T47D (cell line): Measurements from ENCODE around the gene CDK9.
A peak's percentile ranks its signal among the peaks of the same experiment; 100 is the strongest.

Experiments used
- DNase-seq, 2 experiments: peaks; one replicate each; pipeline versions ENCODE4 v3.0.0 to v3.0.0-alpha.2; 2011 to 2012; ENCODE audit warnings: low read depth in 1 of 2, low spot score in 1 of 2
- JUND ChIP-seq: IDR thresholded peaks from 2 replicates; pipeline ENCODE4 v1.6.1; 2012; ENCODE audit warnings: low read depth
- in situ Hi-C: cut with HindIII; loops from 2 replicates; pipeline ENCODE4 v1.10.0; 2016; ENCODE audit warnings: low sequenced_read_pairs, low pct_unique_long_range_greater_than_20kb

The CDK9 gene

DNA sequence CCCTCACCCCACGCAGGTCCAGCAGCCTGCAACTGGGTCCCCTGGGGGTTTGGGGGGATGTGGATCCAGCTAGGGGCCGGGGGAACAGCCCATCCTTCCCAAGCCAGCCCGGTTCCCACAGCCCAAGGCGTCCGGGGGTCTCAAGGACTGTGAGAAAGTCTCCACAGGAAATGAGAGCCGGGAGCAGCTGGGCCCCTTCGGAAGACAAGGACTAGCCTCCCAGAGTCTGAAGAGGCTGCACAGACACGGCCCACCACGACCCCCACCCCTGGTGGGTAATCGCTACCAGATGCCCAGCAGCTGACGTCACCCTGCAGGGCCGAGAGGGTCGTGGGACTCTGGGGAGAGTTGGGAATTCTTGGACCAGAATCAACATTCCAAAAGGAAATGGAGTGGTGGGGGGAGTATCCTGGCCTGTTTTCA is 17.9 kb upstream of the CDK9 start:
- no peak for DNase-seq
- TF ChIP-seq JUND = no peak
- in situ Hi-C loops = no loop called here

DNA sequence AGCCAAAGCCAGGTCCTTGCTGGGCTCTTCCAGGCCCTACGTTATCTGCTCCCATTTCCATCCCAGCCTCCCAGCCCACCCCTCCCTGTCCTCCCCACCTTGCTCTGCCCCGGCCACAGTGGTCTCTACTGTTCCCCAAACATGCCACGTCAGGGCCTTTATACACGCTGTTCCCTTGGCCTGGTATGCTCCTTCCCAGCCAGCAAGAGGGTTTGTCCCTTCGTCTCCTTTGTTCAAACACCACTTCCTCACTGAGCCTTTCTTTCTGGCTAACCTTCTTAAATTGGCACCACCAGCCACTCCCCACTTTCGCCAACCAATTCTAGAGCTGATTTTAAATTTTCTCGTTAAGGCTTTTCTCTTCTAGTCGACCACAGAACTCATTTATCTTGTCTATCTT is 17.1 kb upstream of the CDK9 start:
- TF ChIP-seq JUND = no peak
- in situ Hi-C loops = no loop called here
- DNase-seq = no peak

DNA sequence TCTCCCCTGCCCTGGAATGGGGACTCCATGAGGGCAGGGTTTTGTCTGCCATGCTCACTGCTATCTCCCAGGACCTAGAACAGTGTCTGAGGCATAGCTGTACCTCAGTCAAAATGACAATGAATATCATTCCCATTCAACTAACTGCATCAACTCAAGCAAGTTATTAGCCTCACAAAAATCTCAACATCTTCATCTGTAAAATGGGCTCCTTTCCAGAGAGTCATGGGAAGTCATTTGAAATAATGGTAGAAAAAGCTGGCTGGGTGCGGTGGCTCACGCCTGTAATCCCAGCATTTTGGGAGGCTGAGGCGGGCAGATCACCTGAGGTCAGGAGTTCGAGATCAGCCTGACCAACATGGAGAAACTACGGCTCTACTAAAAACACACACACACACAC is 16.7 kb upstream of the CDK9 start:
- TF ChIP-seq JUND = no peak
- in situ Hi-C loops = no loop called here

DNA sequence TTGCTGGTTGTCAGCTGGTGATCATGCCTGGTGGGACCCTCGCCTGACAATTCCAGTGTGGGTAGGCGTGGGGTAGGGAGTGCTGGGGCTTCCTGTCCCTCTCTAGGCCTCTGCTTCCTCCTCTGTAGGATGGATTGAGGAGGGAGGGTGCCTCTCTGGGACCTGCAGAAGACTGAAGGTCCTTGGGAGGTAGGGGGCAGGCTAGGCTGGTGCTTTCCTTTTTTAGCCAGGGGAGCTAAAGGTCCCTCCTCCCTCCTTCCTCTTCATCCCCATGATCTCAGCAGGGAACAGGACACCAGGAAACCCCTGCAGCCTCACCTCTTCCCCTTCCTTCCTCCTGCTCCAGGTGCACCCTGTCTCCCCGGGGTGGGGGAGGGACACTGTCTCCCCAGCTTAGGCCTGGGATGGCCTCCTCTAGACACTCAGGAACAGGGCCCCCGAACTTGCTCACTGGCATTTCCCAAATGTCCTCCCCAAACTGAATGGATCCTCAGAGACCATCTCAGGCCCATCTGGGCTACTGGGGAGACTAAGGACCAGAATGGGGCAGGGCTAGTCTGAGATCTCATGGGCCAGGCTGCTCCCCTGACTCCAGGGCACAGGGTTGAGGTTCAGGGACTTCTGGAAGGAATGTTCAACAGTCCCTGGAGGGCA is 15.8 kb upstream of the CDK9 start:
- TF ChIP-seq JUND = no peak
- in situ Hi-C loops = no loop called here
- no peak for DNase-seq

More for the DNA sequence above, 16.7 kb upstream of the CDK9 start:
- DNase-seq = no peak

GRCh38 chr9:127770583-127770904 is 15.3 kb upstream of the CDK9 start:
- DNase-seq = no peak
- no peak for TF ChIP-seq JUND
- in situ Hi-C loops = no loop called here

- peak; percentile 93 to 99 for DNase-seq
- in situ Hi-C loops = no loop called here
- no peak for TF ChIP-seq JUND
Measured at GRCh38 chr9:127770905-127771569, 14.8 kb upstream of the CDK9 start.

GRCh38 chr9:127771570-127772189 is 14.2 kb upstream of the CDK9 start:
- TF ChIP-seq JUND = no peak
- no peak for DNase-seq
- in situ Hi-C loops = no loop called here

DNA sequence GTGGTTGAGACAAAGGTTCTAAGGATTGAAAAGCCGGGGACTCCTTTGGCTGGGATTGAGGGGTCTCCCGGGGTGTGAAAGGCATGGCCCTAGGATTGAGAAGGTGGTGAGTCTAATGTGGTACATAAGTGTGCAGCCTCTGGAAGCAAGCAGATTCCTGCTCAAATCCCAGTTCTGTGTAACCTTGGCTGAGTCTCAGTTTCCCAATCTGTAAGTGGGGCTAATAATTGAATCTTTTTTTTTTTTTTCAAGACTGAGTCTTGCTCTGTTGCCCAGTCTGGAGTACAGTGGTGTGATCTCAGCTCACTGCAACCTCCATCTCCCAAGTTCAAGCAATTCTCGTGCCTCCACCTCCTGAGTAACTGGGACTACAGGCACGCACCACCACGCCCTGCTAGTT is 13.2 kb upstream of the CDK9 start:
- no peak for TF ChIP-seq JUND
- in situ Hi-C loops = no loop called here
- no peak for DNase-seq

- DNase-seq = no peak
- no peak for TF ChIP-seq JUND
- in situ Hi-C loops = no loop called here
Measured at GRCh38 chr9:127773272-127773671, 12.6 kb upstream of the CDK9 start.

GRCh38 chr9:127773981-127774380 is 11.9 kb upstream of the CDK9 start:
- in situ Hi-C loops = no loop called here
- DNase-seq = no peak
- TF ChIP-seq JUND = no peak

DNA sequence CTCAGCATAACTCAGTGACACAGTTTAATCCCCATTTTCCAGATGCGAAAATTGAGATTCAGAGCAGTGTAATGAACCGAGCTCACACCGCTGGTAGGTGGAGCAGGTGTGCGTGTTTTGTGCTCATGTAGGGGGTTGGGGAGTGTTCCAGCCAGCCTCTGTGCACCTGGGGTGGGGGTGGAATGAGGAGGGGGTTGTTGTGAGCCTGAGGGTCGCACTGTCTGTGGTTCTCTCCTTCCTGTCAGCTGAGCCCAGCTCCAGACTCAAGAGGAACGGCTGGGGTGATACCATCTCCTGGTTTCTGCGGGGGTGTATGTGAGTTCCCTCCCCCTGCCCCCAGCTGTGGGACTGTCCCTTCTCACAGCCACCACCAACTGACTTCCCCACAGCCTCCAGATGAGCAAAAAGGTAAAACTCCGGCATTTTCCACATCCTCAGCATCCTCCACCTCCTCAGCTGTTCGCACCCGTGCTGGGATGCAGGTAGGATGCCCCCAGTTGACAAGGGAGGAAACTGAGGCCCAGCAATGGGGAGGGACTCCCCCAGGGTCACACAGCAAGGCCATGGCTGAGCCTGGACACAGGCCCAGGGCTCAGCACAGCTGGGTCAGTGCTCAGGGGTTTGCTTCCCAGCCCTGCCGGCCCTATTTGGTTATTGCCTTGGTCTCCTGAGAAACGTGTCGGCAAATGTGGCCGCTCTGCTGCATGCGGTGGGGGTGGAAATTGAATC is 9.5 kb upstream of the CDK9 start:
- DNase-seq = peak in 1 of 2 experiments; percentile 38
- no peak for TF ChIP-seq JUND
- in situ Hi-C loops = no loop called here

DNA sequence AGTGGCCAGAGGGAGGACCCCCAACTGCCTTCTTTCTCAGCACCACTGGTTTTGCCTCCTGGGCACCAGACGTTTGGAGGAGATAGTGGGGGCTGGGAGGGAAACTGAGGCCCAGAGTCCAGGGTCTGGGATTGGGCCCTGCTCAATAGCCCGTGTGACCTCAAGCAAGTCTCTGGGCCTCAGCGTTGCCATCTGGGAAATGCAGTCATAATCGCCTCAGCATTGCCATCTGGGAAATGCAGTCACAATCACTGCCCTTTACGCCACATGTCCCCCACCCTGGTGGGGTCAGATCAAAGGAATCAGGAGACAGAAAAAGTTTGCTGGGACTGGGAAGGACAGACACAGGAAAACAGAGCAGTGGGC is 8.9 kb upstream of the CDK9 start:
- in situ Hi-C loops = no loop called here
- no peak for TF ChIP-seq JUND
- no peak for DNase-seq

- TF ChIP-seq JUND = no peak
- in situ Hi-C loops = no loop called here
- no peak for DNase-seq
Measured at GRCh38 chr9:127777368-127777980, 8.4 kb upstream of the CDK9 start.
